GM06990 (cell line): Measurements from ENCODE around the gene STAG2.
"Not testable (repeated sequence)": the region's sequence is repeated elsewhere in the genome, so short reads cannot be mapped to it uniquely, and the experiment has no call there.

Source experiments
- DNase-seq: peaks from one replicate; pipeline ENCODE4 v3.0.0-alpha.2; 2011; ENCODE audit not compliant: insufficient read length; ENCODE audit errors: extremely low read depth
- H3K27me3 ChIP-seq: replicated peaks from 2 replicates; pipeline ENCODE4 v1.6.0; 2011; ENCODE audit warnings: low read length; ENCODE audit not compliant: control insufficient read depth, insufficient read depth
- H3K36me3 ChIP-seq: 2 replicates; pipeline ENCODE4 v1.5.1; 2011; ENCODE audit warnings: low read length; ENCODE audit not compliant: control insufficient read depth, insufficient read depth
- H3K4me3 ChIP-seq: replicated peaks from 2 replicates; pipeline ENCODE4 v1.5.1; 2011; ENCODE audit warnings: low read depth, mild to moderate bottlenecking, control low read depth, low read length
- CTCF ChIP-seq: IDR thresholded peaks from 2 replicates; pipeline ENCODE4 v1.5.1; 2011; ENCODE audit warnings: low read length, control low read depth, mild to moderate bottlenecking, inconsistent platforms; ENCODE audit not compliant: insufficient read depth, poor library complexity, severe bottlenecking

The STAG2 gene

GRCh38 chrX:124117325-124117724, 155.8 kb downstream of the STAG2 start:
- TF ChIP-seq CTCF = no peak
- no peak for DNase-seq
- H3K27me3 ChIP-seq = no peaks in the 10 kb centered on the region
- H3K36me3 ChIP-seq = no peaks in the 10 kb centered on the region
- H3K4me3 ChIP-seq = no peak overlapping the region

- Histone ChIP-seq H3K36me3 (no peaks in the 10 kb centered on the region), H3K4me3 (no peak overlapping the region), H3K27me3 (no peaks in the 10 kb centered on the region)
- DNase-seq = no peak
- TF ChIP-seq CTCF = no peak
These were observed 164.0 kb downstream of the STAG2 start for GRCh38 chrX:124125471-124125870.

GRCh38 chrX:124127496-124127895, 166.0 kb downstream of the STAG2 start:
- no peak for DNase-seq

GRCh38 chrX:124132437-124132836, 170.9 kb downstream of the STAG2 start:
- H3K4me3 ChIP-seq, H3K27me3 ChIP-seq, DNase-seq, H3K36me3 ChIP-seq: not testable (repeated sequence)

More at GRCh38 chrX:124127496-124127895, 166.0 kb downstream of the STAG2 start:
- Histone ChIP-seq H3K4me3 (no peak overlapping the region), H3K36me3 (no peaks in the 10 kb centered on the region), H3K27me3 (no peaks in the 10 kb centered on the region)
- peak; percentile 43 for TF ChIP-seq CTCF

GRCh38 chrX:124145749-124146148, 184.2 kb downstream of the STAG2 start:
- no peak for DNase-seq
- Histone ChIP-seq H3K36me3 (no peaks in the 10 kb centered on the region), H3K4me3 (no peak overlapping the region), H3K27me3 (no peaks in the 10 kb centered on the region)
- no peak for TF ChIP-seq CTCF

GRCh38 chrX:124151195-124151594, 189.7 kb downstream of the STAG2 start:
- H3K4me3 ChIP-seq = no peak overlapping the region
- no peaks in the 10 kb centered on the region for H3K27me3 ChIP-seq
- no peaks in the 10 kb centered on the region for H3K36me3 ChIP-seq
- TF ChIP-seq CTCF = no peak
- no peak for DNase-seq
